ENCODE data around the gene SACS. TPM values are rescaled to one million over a fixed set of nuclear protein-coding genes. Genes with fewer than 3 reads are reported as not detected.

The SACS gene
- total and polyA plus RNA-seq, 2 donors (not counting 1 experiment from before 2014, with no cell fraction given), result 6.8 to 21.4 TPM

- intact Hi-C loops (cut with micrococcal nuclease), result no loop called here
- no peaks in the 10 kb centered on the region for H3K4me1 ChIP-seq (ENCODE audit: control insufficient read depth in 2 of 2, insufficient read depth in 2 of 2, low read length in 2 of 2)
- WGBS (ENCODE audit: insufficient coverage), result no CpG with 5 or more reads among the region's 7 CpGs
These were observed 144.5 kb downstream of the SACS start for GRCh38 chr13:23288995-23289394.

GRCh38 chr13:23288564-23288963 lies 144.9 kb downstream of the SACS start:
- Histone ChIP-seq H3K9ac (ENCODE audit: low read length) (no peak overlapping the region), H3K27ac (ENCODE audit: low read length in 2 of 2) (no peak overlapping the region), H2AFZ (ENCODE audit: insufficient read depth, low read depth, low read length, poor library complexity, severe bottlenecking) (no peak overlapping the region), H3K36me3 (replicated peaks in 1 of 2; ENCODE audit: control extremely low read depth in 1 of 2, control insufficient read depth in 1 of 2, extremely low read depth in 1 of 2, insufficient read depth in 2 of 2, low read length in 1 of 2) (no peaks in the 10 kb centered on the region), H3K4me3 (ENCODE audit: control extremely low read depth in 1 of 5, extremely low read depth in 1 of 5, insufficient read depth in 1 of 5, low read depth in 2 of 5, low read length in 4 of 5) (no peak overlapping the region), H3K4me2 (replicated peaks; ENCODE audit: low read depth, low read length, poor library complexity, severe bottlenecking) (no peak overlapping the region), H3K4me1 (ENCODE audit: control insufficient read depth in 2 of 2, insufficient read depth in 2 of 2, low read length in 2 of 2) (no peaks in the 10 kb centered on the region), H4K20me1 (ENCODE audit: control insufficient read depth, insufficient read depth, low read length, poor library complexity, severe bottlenecking) (no peaks in the 10 kb centered on the region), H3K9me3 (ENCODE audit: control extremely low read depth in 1 of 3, control insufficient read depth in 2 of 3, insufficient read depth in 1 of 3, low read length in 2 of 3) (peaks cover 0 to 11% (median 0%) of the 10 kb centered on the region in 3 donors), H3K79me2 (ENCODE audit: control insufficient read depth, insufficient read depth, low read length) (no peaks in the 10 kb centered on the region), H3K27me3 (replicated peaks in 1 of 4; ENCODE audit: control extremely low read depth in 1 of 4, control insufficient read depth in 3 of 4, insufficient read depth in 4 of 4, low read length in 3 of 4) (peaks cover 0 to 2% (median 0%) of the 10 kb centered on the region in 4 experiments)
- Mint-ChIP-seq H3K4me3 (no peak overlapping the region), H3K27me3 (peaks cover 18% of the 10 kb centered on the region), H3K4me1 (no peaks in the 10 kb centered on the region), H3K9me3 (ENCODE audit: insufficient read depth) (no peaks in the 10 kb centered on the region), H3K27ac (no peak overlapping the region)
- intact Hi-C loops (cut with micrococcal nuclease), result no loop called here
- POLR2A ChIA-PET, result no interaction called here
- no peak for ATAC-seq (ENCODE audit: low read depth)
- no CpG with 5 or more reads among the region's 1 CpG for WGBS (ENCODE audit: insufficient coverage)
- CTCF ChIA-PET, result no interaction called here
- no peak for DNase-seq
- TF ChIP-seq, protein P1, sequence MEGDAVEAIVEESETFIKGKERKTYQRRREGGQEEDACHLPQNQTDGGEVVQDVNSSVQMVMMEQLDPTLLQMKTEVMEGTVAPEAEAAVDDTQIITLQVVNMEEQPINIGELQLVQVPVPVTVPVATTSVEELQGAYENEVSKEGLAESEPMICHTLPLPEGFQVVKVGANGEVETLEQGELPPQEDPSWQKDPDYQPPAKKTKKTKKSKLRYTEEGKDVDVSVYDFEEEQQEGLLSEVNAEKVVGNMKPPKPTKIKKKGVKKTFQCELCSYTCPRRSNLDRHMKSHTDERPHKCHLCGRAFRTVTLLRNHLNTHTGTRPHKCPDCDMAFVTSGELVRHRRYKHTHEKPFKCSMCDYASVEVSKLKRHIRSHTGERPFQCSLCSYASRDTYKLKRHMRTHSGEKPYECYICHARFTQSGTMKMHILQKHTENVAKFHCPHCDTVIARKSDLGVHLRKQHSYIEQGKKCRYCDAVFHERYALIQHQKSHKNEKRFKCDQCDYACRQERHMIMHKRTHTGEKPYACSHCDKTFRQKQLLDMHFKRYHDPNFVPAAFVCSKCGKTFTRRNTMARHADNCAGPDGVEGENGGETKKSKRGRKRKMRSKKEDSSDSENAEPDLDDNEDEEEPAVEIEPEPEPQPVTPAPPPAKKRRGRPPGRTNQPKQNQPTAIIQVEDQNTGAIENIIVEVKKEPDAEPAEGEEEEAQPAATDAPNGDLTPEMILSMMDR (IDR thresholded peaks at IDR 0.05), result no peak
- TF ChIP-seq EZH2 (IDR thresholded peaks at IDR 0.05; ENCODE audit: borderline replicate concordance, insufficient read depth, low read depth, low read length, poor library complexity, severe bottlenecking), result no peak

More at GRCh38 chr13:23288995-23289394, 144.5 kb downstream of the SACS start:
- Mint-ChIP-seq H3K4me1 (no peaks in the 10 kb centered on the region), H3K9me3 (ENCODE audit: insufficient read depth) (no peaks in the 10 kb centered on the region), H3K4me3 (no peak overlapping the region), H3K27me3 (peaks cover 18% of the 10 kb centered on the region), H3K27ac (no peak overlapping the region)
- H2AFZ ChIP-seq (ENCODE audit: insufficient read depth, low read depth, low read length, poor library complexity, severe bottlenecking), result no peak overlapping the region
- ATAC-seq (ENCODE audit: low read depth) (no peak), DNase-seq (no peak)
- POLR2A ChIA-PET, result no interaction called here
- H3K27ac ChIP-seq (ENCODE audit: low read length in 2 of 2), result no peak overlapping the region
- H3K79me2 ChIP-seq (ENCODE audit: control insufficient read depth, insufficient read depth, low read length), result no peaks in the 10 kb centered on the region
- no peak overlapping the region for H3K4me2 ChIP-seq (replicated peaks; ENCODE audit: low read depth, low read length, poor library complexity, severe bottlenecking)
- H3K36me3 ChIP-seq (replicated peaks in 1 of 2; ENCODE audit: control extremely low read depth in 1 of 2, control insufficient read depth in 1 of 2, extremely low read depth in 1 of 2, insufficient read depth in 2 of 2, low read length in 1 of 2), result no peaks in the 10 kb centered on the region
- H4K20me1 ChIP-seq (ENCODE audit: control insufficient read depth, insufficient read depth, low read length, poor library complexity, severe bottlenecking), result no peaks in the 10 kb centered on the region
- H3K9ac ChIP-seq (ENCODE audit: low read length), result no peak overlapping the region
- TF ChIP-seq EZH2 (IDR thresholded peaks at IDR 0.05; ENCODE audit: borderline replicate concordance, insufficient read depth, low read depth, low read length, poor library complexity, severe bottlenecking), result no peak
- TF ChIP-seq, protein P1 (IDR thresholded peaks at IDR 0.05), result no peak
- H3K9me3 ChIP-seq (ENCODE audit: control extremely low read depth in 1 of 3, control insufficient read depth in 2 of 3, insufficient read depth in 1 of 3, low read length in 2 of 3), result peaks cover 0 to 11% (median 0%) of the 10 kb centered on the region in 3 donors
- no peak overlapping the region for H3K4me3 ChIP-seq (ENCODE audit: control extremely low read depth in 1 of 5, extremely low read depth in 1 of 5, insufficient read depth in 1 of 5, low read depth in 2 of 5, low read length in 4 of 5)
- CTCF ChIA-PET, result no interaction called here
- peaks cover 0 to 2% (median 0%) of the 10 kb centered on the region in 4 experiments for H3K27me3 ChIP-seq (replicated peaks in 1 of 4; ENCODE audit: control extremely low read depth in 1 of 4, control insufficient read depth in 3 of 4, insufficient read depth in 4 of 4, low read length in 3 of 4)
